Stimulated activated memory B cell treated with anti-CD40 and anti-IgM and Interleukin-4, amounts not matched to agents 10 μg/mL and 1 μg/mL and 100 μg/mL, for 72 hours (primary cell): ENCODE measurements around the gene DZIP1L.
"Not testable (repeated sequence)": the region's sequence is repeated elsewhere in the genome, so short reads cannot be mapped to it uniquely, and the experiment has no call there.

ENCODE experiments used
- ATAC-seq: fragments of 150-1000 bp; cut with Tn5 transposase; 2 replicates; pipeline ENCODE4 v1.10.0; 2021
- H3K27ac Mint-ChIP-seq: one replicate; pipeline ENCODE4 v1.8.0; 2022; ENCODE audit warnings: mild to moderate bottlenecking, mixed read lengths
- H3K27me3 Mint-ChIP-seq: one replicate; pipeline ENCODE4 v1.8.0; 2022; ENCODE audit warnings: mixed read lengths
- H3K36me3 Mint-ChIP-seq: one replicate; pipeline ENCODE4 v1.8.0; 2022; ENCODE audit warnings: mixed read lengths
- H3K4me1 Mint-ChIP-seq: one replicate; pipeline ENCODE4 v1.8.0; 2022; ENCODE audit warnings: mixed read lengths
- H3K4me3 Mint-ChIP-seq: one replicate; pipeline ENCODE4 v1.8.0; 2022; ENCODE audit warnings: mild to moderate bottlenecking, moderate library complexity, mixed read lengths
- H3K9me3 Mint-ChIP-seq: one replicate; pipeline ENCODE4 v1.8.0; 2022; ENCODE audit warnings: mixed read lengths

Gene DZIP1L

DNA sequence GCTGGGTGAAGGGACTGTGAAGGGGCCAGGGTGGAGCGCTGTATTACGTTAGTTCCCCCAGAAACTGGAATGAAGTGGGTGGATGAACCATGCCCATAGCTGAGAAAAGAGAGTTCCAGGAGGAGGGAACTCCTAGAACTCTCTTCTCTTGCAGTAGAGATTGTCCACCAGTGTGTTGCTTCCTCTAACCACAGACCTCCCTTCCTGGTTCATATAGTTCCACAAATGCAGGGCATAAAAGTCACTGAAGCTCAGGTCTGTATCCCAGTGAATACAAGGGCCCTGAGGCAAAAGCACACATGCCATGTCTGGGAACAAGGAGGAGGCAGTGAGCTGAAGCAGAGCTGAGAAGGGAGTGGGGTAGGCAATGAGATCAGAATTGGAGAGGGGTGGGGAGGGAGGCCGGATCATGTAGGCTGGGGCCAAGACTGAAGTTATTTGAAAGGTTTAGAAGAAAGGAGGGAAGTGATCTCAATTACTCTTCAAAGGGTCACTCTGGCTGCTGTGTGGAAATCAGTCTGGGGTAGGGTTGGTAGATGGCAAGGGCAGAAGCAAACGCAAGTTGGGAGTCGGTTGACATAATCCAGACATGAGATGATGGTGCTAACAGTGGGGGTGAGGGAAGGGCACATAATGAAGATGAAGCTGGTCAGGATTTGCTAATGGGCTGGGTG lies 10.3 kb upstream of the DZIP1L start:
- Mint-ChIP-seq H3K4me1 (no peaks in the 10 kb centered on the region), H3K9me3 (no peaks in the 10 kb centered on the region), H3K36me3 (no peaks in the 10 kb centered on the region)

DNA sequence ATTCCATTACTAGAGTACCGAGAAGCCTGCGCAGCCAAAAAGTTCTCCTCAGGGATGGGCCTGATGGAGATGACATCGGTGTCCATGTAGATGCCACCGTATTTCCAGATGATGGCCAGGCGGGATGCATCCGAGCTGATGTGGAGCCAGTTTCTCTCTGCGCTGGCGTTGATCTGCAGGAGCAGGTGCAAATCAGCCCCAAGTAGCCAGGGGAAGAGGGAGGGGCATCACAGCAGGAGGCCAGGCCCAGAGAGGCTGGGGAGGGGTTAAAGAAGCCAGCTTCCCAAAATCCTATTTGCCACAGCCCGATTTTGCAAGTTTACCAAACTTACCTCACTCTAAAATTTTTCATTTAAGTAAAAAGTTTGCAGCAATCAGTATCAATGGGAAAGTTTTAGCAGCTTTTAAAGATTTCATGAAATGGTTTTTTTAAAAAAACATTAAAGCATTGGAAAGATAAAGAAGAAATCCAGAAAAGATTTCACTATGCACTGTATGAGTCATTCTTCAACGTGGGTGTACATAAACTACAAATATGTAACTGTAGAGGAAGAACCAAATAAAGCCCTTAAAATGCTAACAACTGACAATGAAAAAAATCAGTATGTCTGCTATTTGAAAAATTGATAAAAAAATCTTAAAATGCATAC lies 9.4 kb upstream of the DZIP1L start:
- Mint-ChIP-seq H3K36me3 (no peaks in the 10 kb centered on the region), H3K4me1 (no peaks in the 10 kb centered on the region), H3K27me3 (peaks cover 13% of the 10 kb centered on the region), H3K27ac (no peak overlapping the region), H3K4me3 (no peak overlapping the region), H3K9me3 (no peaks in the 10 kb centered on the region)
- ATAC-seq: no peak

More for the DNA sequence above, 10.3 kb upstream of the DZIP1L start:
- Mint-ChIP-seq H3K27ac (no peak overlapping the region), H3K27me3 (peaks cover 13% of the 10 kb centered on the region), H3K4me3 (no peak overlapping the region)
- no peak for ATAC-seq

DNA sequence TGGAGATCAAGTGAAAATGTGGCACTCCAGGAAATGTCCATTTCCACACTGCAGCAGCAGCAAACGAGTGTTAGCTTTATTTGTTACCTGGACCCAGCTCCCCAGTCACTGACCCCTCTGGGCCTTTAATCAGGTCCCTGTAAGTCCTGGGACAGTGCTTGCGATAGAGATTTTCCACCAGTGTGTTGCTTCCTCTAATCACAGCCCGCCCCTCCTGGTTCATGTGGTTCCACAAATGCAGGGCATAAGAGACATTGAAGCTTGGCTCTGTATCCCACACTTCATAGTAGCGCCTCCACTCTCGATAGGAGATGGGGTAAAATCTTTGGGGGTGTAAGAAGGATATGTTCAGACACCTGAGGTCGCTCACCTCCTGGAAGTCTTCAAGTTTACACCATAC lies 8.8 kb upstream of the DZIP1L start:
- Mint-ChIP-seq H3K27ac (no peak overlapping the region), H3K4me1 (no peaks in the 10 kb centered on the region), H3K36me3 (no peaks in the 10 kb centered on the region), H3K9me3 (no peaks in the 10 kb centered on the region), H3K4me3 (no peak overlapping the region), H3K27me3 (peaks cover 13% of the 10 kb centered on the region)
- no peak for ATAC-seq

DNA sequence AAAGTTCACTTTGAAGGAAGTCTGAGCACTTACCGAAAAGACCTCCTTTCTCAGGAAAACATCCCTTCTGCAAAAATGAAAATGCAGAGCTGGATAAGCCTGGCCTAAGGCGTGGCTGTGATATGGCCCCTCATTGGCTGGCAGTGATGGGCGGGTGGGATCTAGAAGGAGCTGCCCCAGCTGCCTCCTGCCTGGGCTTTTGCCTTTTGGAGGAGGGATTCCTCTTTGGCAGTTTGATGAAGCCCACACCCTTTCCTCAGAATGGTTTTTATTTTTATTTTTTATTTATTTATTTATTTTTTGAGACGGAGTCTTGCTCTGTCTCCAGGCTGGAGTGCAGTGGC lies 4.0 kb upstream of the DZIP1L start:
- Mint-ChIP-seq H3K4me3 (no peak overlapping the region), H3K27ac (no peak overlapping the region), H3K36me3 (no peaks in the 10 kb centered on the region), H3K4me1 (peaks cover 19% of the 10 kb centered on the region), H3K27me3 (peaks cover 40% of the 10 kb centered on the region), H3K9me3 (no peaks in the 10 kb centered on the region)
- no peak for ATAC-seq

DNA sequence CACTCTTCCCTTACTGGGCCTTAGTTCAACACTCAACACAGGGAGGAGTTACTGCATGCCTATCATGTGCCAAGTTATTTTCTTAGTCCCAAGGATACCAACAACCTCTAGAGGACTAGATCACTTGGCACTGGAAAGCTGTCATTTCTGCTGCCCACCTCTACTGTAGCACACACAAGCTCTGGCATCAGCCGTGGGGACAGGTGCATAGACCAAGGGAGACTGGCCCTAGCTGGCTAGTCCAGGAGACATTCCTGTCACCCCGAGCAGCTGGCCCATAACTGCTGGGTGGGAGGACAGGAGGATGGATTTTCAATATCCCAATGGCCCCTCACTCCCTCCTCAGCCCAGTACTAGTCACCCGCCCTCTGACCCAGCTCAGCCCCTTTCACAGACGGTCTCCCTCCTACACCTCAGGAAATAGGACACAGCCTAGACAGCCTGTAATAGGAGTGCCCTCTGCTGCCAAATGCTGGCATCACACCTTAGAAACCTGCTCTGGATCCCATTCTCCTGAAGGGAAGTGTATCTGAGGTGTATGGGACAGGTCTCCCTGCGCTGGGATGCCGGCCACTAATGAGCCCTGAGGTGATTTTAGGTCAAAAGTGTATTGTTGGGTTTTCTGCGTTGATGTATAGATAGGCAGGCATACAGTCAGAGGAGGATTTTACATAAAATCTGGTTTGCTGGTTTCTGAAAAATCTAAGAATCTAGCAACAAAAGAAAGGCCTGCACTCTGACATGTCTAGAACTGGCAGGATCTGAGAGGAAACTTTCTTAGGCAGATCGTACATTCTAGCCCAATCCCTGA lies 3.4 kb upstream of the DZIP1L start:
- Mint-ChIP-seq H3K9me3 (no peaks in the 10 kb centered on the region), H3K4me3 (no peak overlapping the region)

DNA sequence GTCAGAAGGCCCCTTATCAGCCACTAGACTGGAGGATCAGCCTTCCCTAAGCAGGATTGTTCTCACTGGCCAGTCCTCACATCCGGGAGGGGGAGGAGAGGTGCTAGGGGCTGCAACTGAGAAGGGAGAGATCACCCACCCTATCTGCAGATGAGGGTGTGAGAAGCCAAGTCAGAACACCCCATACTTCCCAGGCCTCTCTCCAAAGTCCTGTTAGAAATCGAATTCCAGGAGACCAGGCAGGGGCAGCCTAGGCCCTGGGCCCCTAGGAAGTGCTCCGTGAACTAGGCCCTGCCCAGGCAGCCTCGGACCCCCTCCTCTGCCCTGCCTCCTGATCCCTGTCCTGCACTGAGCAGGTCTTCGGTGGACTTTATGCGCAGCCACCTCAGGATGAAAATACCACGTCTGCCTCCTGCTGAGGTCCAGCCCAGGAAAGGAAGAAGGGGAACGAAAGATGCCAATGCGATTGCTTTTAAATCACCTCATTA lies 933 bp downstream of the DZIP1L start:
- no peak for ATAC-seq
- Mint-ChIP-seq H3K4me3 (peak overlapping the region; percentile 86), H3K9me3 (no peaks in the 10 kb centered on the region), H3K36me3 (no peaks in the 10 kb centered on the region), H3K27me3 (peaks cover 54% of the 10 kb centered on the region), H3K27ac (peak overlapping the region; percentile 15), H3K4me1 (peaks cover 20% of the 10 kb centered on the region)

More for the DNA sequence above, 3.4 kb upstream of the DZIP1L start:
- ATAC-seq: peak; percentile 74
- H3K27me3 Mint-ChIP-seq: peaks cover 42% of the 10 kb centered on the region
- H3K4me1 Mint-ChIP-seq: peaks cover 20% of the 10 kb centered on the region
- H3K36me3 Mint-ChIP-seq: no peaks in the 10 kb centered on the region
- no peak overlapping the region for H3K27ac Mint-ChIP-seq

DNA sequence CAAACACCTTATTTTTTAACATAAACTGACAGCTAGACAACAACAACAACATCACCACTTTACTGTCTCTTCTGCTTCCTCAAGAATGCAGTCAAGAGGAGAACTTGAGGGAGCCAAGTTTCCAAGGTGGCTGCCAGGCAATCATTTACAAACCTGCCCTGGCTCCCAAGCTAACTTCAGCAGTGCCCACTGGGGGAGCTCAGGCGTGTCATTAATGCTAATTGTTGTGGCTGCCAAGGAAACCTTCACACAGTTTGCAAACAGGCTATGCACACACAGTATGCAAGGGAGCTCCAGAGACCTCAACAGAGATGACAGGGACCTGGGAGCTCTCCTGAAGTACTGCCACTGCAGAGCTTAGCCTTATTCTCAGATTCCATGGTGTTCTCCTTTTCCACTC lies 2.1 kb downstream of the DZIP1L start:
- Mint-ChIP-seq H3K9me3 (no peaks in the 10 kb centered on the region), H3K27ac (no peak overlapping the region), H3K4me3 (no peak overlapping the region), H3K4me1 (peaks cover 20% of the 10 kb centered on the region), H3K36me3 (no peaks in the 10 kb centered on the region), H3K27me3 (peaks cover 66% of the 10 kb centered on the region)
- no peak for ATAC-seq

DNA sequence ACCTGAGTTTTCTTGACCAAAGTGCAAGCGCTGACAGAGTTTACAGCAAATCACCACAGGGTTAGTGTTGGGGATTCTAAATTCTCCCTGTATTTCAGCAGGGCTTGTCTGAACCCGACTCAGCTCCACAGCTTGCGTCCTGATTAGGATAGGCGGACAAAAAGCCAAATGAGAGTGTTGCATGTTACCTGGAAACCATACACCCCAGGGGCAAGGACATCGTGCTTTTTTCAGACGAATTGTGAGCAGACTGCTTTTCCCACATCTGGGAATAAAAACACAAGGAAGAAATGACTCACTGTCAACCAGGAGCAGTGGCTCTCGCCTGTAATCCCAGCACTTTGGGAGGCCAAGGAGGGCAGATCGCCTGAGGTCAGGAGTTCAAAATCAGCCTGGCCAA lies 3.0 kb downstream of the DZIP1L start:
- H3K4me3 Mint-ChIP-seq: no peak overlapping the region
- H3K36me3 Mint-ChIP-seq: no peaks in the 10 kb centered on the region
- peaks cover 20% of the 10 kb centered on the region for H3K4me1 Mint-ChIP-seq
- H3K9me3 Mint-ChIP-seq: no peaks in the 10 kb centered on the region
- no peak overlapping the region for H3K27ac Mint-ChIP-seq
- no peak for ATAC-seq
- H3K27me3 Mint-ChIP-seq: peaks cover 66% of the 10 kb centered on the region

DNA sequence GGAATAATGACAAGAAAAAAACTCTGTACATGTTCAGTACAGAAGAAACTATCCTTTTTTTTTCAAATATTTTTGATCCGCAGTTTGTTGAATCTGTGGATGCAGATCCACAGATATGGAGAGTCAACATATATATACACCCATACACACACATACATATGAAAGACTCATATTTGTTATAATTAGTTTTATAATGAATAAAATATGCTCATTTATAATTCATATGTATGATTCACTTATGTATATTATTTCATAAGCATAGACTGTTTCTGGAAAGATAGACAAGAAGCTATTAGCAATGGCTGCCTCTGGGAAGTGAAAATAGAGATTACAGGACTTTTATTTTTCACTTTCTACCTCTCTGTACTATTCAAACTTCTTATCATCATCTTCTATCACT lies 9.8 kb downstream of the DZIP1L start:
- Mint-ChIP-seq H3K9me3 (no peaks in the 10 kb centered on the region), H3K36me3 (no peaks in the 10 kb centered on the region), H3K4me3 (no peak overlapping the region), H3K4me1 (no peaks in the 10 kb centered on the region), H3K27me3 (peaks cover 27% of the 10 kb centered on the region), H3K27ac (no peak overlapping the region)
- no peak for ATAC-seq

DNA sequence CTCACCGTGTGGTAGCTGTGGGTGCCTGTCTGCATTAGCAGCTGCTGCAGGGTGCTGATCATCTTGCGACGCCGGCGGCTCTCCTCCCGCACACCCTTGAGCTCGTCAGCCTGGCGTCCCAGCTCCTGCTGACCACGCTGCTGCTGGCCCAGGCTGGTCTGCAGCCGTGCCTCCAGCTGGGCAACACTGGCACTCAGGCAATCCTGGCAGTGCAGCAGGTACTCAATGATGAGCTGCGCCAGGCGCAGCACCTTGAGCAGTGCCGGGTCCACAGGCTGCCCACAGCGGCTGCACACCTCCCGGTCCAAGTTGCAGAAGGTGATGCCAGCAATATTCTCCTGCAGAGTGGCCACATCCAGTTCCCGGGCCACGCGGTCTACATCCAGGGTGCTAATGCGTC lies 11.9 kb downstream of the DZIP1L start:
- Mint-ChIP-seq H3K27me3 (peaks cover 9% of the 10 kb centered on the region), H3K9me3 (no peaks in the 10 kb centered on the region), H3K4me1 (no peaks in the 10 kb centered on the region), H3K36me3 (no peaks in the 10 kb centered on the region), H3K4me3 (no peak overlapping the region), H3K27ac (no peak overlapping the region)
- peak; percentile 47 for ATAC-seq

DNA sequence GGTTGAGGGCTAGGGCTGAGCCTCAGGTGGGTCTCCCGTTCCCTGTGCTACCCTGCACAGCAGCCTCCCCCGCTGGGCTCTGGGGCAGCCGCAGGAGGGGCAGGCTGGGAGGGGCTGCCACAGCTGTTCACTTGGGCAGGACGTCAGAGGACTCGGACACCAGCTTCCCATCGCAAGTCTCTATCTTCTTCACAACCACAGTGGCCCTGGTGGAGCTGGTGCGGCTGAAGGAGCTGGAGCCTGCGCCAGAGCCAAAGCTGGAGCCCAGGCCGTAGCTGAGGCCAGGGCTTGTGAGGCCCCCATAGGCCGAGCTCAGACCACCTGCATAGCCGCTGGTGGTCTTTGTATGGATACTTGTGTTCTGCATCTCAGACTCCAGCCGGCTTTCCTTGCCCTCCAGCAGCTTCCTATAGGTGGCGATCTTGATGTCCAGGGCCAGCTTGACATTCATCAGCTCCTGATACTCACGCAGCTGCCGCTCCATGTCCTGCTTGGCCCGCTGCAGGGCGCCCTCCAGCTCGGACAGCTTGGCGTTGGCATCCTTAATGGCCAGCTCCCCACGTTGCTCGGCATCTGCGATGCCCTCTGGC lies 14.0 kb downstream of the DZIP1L start:
- H3K4me3 Mint-ChIP-seq, H3K4me1 Mint-ChIP-seq, H3K36me3 Mint-ChIP-seq, ATAC-seq, H3K27me3 Mint-ChIP-seq, H3K27ac Mint-ChIP-seq, H3K9me3 Mint-ChIP-seq: not testable (repeated sequence)

DNA sequence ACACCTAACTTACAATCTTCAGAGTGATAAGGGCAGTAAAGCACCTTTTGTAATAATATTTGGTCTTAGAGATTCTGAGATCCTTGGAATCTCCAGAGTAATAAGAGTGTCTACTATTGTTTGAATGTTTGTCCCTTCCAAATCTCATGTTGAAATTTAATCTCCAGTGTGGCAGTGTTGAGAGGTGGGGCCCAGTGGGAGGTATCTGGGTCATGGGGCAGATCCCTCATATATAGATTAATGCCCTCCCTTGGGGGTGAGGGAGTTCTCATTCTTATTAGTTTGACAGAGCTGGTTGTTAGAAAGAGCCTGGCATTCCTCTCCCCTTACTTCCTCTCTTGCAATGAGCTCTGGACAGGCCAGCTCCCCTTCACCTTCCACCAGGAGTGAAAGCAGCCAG lies 16.0 kb downstream of the DZIP1L start:
- H3K4me1 Mint-ChIP-seq: no peaks in the 10 kb centered on the region
- peaks cover 15% of the 10 kb centered on the region for H3K27me3 Mint-ChIP-seq
- no peaks in the 10 kb centered on the region for H3K36me3 Mint-ChIP-seq
- no peak overlapping the region for H3K4me3 Mint-ChIP-seq
- no peak overlapping the region for H3K27ac Mint-ChIP-seq
- H3K9me3 Mint-ChIP-seq: no peaks in the 10 kb centered on the region
- ATAC-seq: no peak

DNA sequence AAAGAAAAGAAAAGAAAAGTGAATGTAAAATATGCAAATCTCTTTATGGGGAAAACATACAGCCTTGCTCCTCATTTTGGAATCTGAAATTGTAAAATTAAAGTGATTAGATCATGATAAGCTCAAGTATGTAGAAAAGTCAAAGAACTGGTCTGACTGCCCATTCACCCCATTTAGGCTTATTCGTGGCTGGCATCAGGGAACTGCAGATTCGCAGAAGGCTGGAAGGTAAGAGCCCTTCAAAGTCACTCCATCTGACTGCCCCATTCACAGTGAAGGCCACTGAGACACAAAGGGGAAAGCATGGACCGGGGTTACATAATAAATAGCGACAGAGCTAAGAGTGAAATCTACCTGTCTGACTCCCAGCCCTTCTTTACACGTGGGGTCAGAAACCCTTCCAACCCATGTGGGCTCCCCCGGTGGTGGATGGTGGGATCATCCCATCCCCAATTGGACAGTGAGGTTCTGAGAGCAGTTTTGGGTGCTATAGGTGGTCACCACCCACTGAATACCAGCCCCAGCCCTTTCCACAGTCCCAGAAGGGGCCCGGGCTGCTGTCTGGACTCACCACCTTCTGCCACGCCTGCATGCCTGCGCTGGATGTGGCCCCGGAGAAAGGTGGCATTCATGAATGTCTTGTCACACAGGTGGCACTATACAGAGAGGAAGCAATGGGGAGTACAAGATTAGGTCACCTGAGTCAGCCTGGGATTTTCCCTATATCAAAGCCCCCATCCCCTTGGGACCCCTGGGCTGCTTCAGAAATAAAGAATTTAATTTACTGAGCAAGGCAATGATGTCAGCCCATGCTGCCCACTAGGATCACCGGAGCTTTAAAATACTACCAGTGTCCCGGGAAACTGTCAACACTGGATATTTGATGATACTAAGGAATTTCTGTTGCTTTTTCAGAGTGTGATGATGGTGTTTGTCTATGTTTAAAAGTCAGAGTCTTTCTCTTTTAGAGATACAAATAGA lies 17.9 kb downstream of the DZIP1L start:
- H3K4me1 Mint-ChIP-seq: no peaks in the 10 kb centered on the region
- peak; percentile 48 for ATAC-seq
- no peak overlapping the region for H3K4me3 Mint-ChIP-seq
- H3K27ac Mint-ChIP-seq: no peak overlapping the region
- no peaks in the 10 kb centered on the region for H3K9me3 Mint-ChIP-seq
- no peaks in the 10 kb centered on the region for H3K36me3 Mint-ChIP-seq
- peaks cover 8% of the 10 kb centered on the region for H3K27me3 Mint-ChIP-seq

DNA sequence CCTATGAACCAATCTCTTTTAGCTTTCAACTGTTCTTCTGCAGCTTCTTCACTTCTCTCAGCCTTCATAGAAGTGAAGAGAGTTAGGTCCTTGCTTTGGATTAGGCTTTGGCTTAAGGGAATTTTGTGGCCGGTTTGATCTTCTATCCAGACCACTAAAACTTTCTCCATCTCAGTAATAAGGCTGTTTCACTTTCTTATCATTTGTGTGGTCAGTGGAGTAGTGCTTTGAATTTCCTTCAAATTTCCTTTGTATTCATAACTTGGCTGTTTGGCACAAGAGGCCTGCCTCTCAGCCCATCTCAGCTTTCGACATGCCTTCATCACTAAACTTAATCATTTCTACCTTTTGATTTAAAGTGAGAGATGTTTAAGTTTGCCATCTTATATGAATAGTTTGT lies 21.7 kb downstream of the DZIP1L start:
- H3K36me3 Mint-ChIP-seq: no peaks in the 10 kb centered on the region
- no peaks in the 10 kb centered on the region for H3K4me1 Mint-ChIP-seq
- H3K27me3 Mint-ChIP-seq: peaks cover 8% of the 10 kb centered on the region
- H3K9me3 Mint-ChIP-seq: no peaks in the 10 kb centered on the region
- H3K27ac Mint-ChIP-seq: no peak overlapping the region
- no peak for ATAC-seq
- H3K4me3 Mint-ChIP-seq: no peak overlapping the region
